ENCODE measurements around the gene PGK2.

The PGK2 gene

GRCh38 chr6:49815166-49815565, 28.1 kb upstream of the PGK2 start:
- Histone ChIP-seq H3K4me1 (ENCODE audit: low read length) (no peaks in the 10 kb centered on the region), H3K9me3 (ENCODE audit: insufficient read depth, low read length) (no peaks in the 10 kb centered on the region), H3K4me2 (ENCODE audit: low read length) (no peak overlapping the region), H3K27ac (ENCODE audit: low read length) (no peak overlapping the region), H2AFZ (ENCODE audit: low read depth, low read length) (no peak overlapping the region), H3K9ac (ENCODE audit: low read length) (no peak overlapping the region), H3K4me3 (ENCODE audit: low read length) (no peak overlapping the region), H3K79me2 (ENCODE audit: low read length) (no peaks in the 10 kb centered on the region), H4K20me1 (ENCODE audit: insufficient read depth, low read length) (no peaks in the 10 kb centered on the region), H3K36me3 (replicated peaks; ENCODE audit: low read depth, low read length) (no peaks in the 10 kb centered on the region), H3K27me3 (ENCODE audit: low read depth, low read length) (no peaks in the 10 kb centered on the region)
- TF ChIP-seq CTCF (IDR thresholded peaks at IDR 0.05; ENCODE audit: low read depth, low read length): no peak

GRCh38 chr6:49813248-49813647, 26.2 kb upstream of the PGK2 start:
- no peaks in the 10 kb centered on the region for H3K9me3 ChIP-seq (ENCODE audit: insufficient read depth, low read length)
- no peak overlapping the region for H2AFZ ChIP-seq (ENCODE audit: low read depth, low read length)
- H4K20me1 ChIP-seq (ENCODE audit: insufficient read depth, low read length): no peaks in the 10 kb centered on the region
- H3K36me3 ChIP-seq (replicated peaks; ENCODE audit: low read depth, low read length): no peaks in the 10 kb centered on the region
- no peak overlapping the region for H3K9ac ChIP-seq (ENCODE audit: low read length)
- no peaks in the 10 kb centered on the region for H3K4me1 ChIP-seq (ENCODE audit: low read length)
- H3K4me2 ChIP-seq (ENCODE audit: low read length): no peak overlapping the region
- no peak overlapping the region for H3K4me3 ChIP-seq (ENCODE audit: low read length)
- TF ChIP-seq EZH2phosphoT487 (IDR thresholded peaks at IDR 0.05; ENCODE audit: low read depth): no peak
- no peak for TF ChIP-seq CTCF (IDR thresholded peaks at IDR 0.05; ENCODE audit: low read depth, low read length)
- no peaks in the 10 kb centered on the region for H3K27me3 ChIP-seq (ENCODE audit: low read depth, low read length)
- H3K79me2 ChIP-seq (ENCODE audit: low read length): no peaks in the 10 kb centered on the region
- H3K27ac ChIP-seq (ENCODE audit: low read length): no peak overlapping the region

GRCh38 chr6:49806145-49806544, 19.1 kb upstream of the PGK2 start:
- H3K4me2 ChIP-seq (ENCODE audit: low read length): no peak overlapping the region
- no peaks in the 10 kb centered on the region for H3K27me3 ChIP-seq (ENCODE audit: low read depth, low read length)
- TF ChIP-seq CTCF (IDR thresholded peaks at IDR 0.05; ENCODE audit: low read depth, low read length) (no peak), EZH2phosphoT487 (IDR thresholded peaks at IDR 0.05; ENCODE audit: low read depth) (no peak)
- no peak overlapping the region for H3K9ac ChIP-seq (ENCODE audit: low read length)
- no peaks in the 10 kb centered on the region for H4K20me1 ChIP-seq (ENCODE audit: insufficient read depth, low read length)
- no peaks in the 10 kb centered on the region for H3K36me3 ChIP-seq (replicated peaks; ENCODE audit: low read depth, low read length)
- H3K9me3 ChIP-seq (ENCODE audit: insufficient read depth, low read length): no peaks in the 10 kb centered on the region
- no peak overlapping the region for H2AFZ ChIP-seq (ENCODE audit: low read depth, low read length)
- H3K79me2 ChIP-seq (ENCODE audit: low read length): no peaks in the 10 kb centered on the region
- no peaks in the 10 kb centered on the region for H3K4me1 ChIP-seq (ENCODE audit: low read length)
- H3K4me3 ChIP-seq (ENCODE audit: low read length): no peak overlapping the region
- no peak overlapping the region for H3K27ac ChIP-seq (ENCODE audit: low read length)

GRCh38 chr6:49805246-49805645, 18.2 kb upstream of the PGK2 start:
- H3K79me2 ChIP-seq (ENCODE audit: low read length): no peaks in the 10 kb centered on the region
- no peaks in the 10 kb centered on the region for H4K20me1 ChIP-seq (ENCODE audit: insufficient read depth, low read length)
- no peak overlapping the region for H2AFZ ChIP-seq (ENCODE audit: low read depth, low read length)
- H3K4me3 ChIP-seq (ENCODE audit: low read length): no peak overlapping the region
- no peaks in the 10 kb centered on the region for H3K27me3 ChIP-seq (ENCODE audit: low read depth, low read length)
- H3K4me1 ChIP-seq (ENCODE audit: low read length): no peaks in the 10 kb centered on the region
- no peak overlapping the region for H3K9ac ChIP-seq (ENCODE audit: low read length)
- TF ChIP-seq CTCF (IDR thresholded peaks at IDR 0.05; ENCODE audit: low read depth, low read length) (no peak), EZH2phosphoT487 (IDR thresholded peaks at IDR 0.05; ENCODE audit: low read depth) (no peak)
- H3K27ac ChIP-seq (ENCODE audit: low read length): no peak overlapping the region
- no peak overlapping the region for H3K4me2 ChIP-seq (ENCODE audit: low read length)
- no peaks in the 10 kb centered on the region for H3K9me3 ChIP-seq (ENCODE audit: insufficient read depth, low read length)
- H3K36me3 ChIP-seq (replicated peaks; ENCODE audit: low read depth, low read length): no peaks in the 10 kb centered on the region

All from OCI-LY3 (cell line).